ENCODE results near the gene HEMGN. TPM values are rescaled to one million over a fixed set of nuclear protein-coding genes. Genes with fewer than 3 reads are reported as not detected.

The HEMGN gene
- total and polyA plus RNA-seq, 2 of the 13 experiments (the other 11 are each of a cell fraction or from before 2014, with no cell fraction given) = not detected

DNA sequence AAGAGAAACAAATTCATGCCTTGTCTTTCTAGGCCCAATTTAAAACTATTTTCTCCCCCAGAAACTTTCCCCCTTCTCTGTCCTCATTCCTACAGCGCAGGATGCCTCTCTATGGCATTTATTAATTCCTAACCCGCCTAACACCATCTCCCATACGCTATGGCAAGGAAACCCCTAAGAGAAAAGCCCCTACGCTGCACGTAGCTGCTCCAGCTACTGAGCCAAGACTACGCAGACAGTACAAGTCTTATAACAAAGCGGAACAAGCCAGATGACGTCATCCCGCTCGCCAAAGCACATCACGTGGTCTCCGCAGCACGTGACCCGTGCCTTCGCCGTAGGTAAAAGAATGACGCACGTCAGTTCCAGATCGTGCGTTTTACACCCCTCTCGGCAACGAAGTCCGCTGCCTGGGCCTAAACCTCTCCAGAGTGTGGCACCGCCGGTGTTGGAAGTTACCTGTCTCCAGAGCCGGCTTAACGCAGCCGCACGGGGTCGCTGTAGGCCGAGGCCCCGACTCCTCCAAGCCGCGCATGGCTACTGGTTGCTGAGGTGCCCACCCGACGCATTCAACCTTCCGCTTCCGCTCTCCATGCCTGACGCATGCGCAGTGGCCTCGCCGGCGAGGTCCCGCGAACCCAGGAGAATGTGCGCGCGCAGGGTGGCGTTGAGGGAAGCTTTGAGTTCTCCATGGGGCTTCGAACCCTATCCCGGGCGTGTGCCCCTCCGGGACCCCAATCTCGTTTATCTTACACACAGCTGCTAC is 15.8 kb downstream of the HEMGN start, which contains the start of gene TRMO (continued):
- TF ChIP-seq ZNF414 (CRISPR knock-in tag; IDR thresholded peaks at IDR 0.05) (peak; percentile 95), TEAD3 (CRISPR knock-in tag; optimal IDR thresholded peaks at IDR 0.05; ENCODE audit: borderline replicate concordance) (peak; percentile 67), GTF2F1 (IDR thresholded peaks at IDR 0.05; ENCODE audit: low read length) (peak; percentile 88), ZNF354B (CRISPR knock-in tag; IDR thresholded peaks at IDR 0.05) (no peak), AHR (CRISPR knock-in tag; IDR thresholded peaks at IDR 0.05) (peak; percentile 73; the same call in 1 of the 2 replicates), TBL1XR1 (IDR thresholded peaks at IDR 0.05; ENCODE audit: borderline replicate concordance, low read length, partially characterized antibody) (peak; percentile 80), PAX8 (CRISPR knock-in tag; IDR thresholded peaks at IDR 0.05; ENCODE audit: borderline replicate concordance) (no peak; the same call in 1 of the 2 replicates), RAD21 (CRISPR knock-in tag; IDR thresholded peaks at IDR 0.05) (peak; percentile 73), TFDP1 (CRISPR knock-in tag; IDR thresholded peaks at IDR 0.05; ENCODE audit: borderline replicate concordance) (peak; percentile 85), ZNF253 (CRISPR knock-in tag; IDR thresholded peaks at IDR 0.05; ENCODE audit: borderline replicate concordance) (no peak), ZFP37 (CRISPR knock-in tag; IDR thresholded peaks at IDR 0.05; ENCODE audit: borderline replicate concordance) (no peak), SMAD3 (CRISPR knock-in tag; IDR thresholded peaks at IDR 0.05) (peak; percentile 91; the same call in 1 of the 2 replicates), NR2F6 (IDR thresholded peaks at IDR 0.05) (no peak), NR2F6 (CRISPR knock-in tag; IDR thresholded peaks at IDR 0.05) (no peak), ZNF766 (CRISPR knock-in tag; IDR thresholded peaks at IDR 0.05; ENCODE audit: borderline replicate concordance) (peak; percentile 94)
- TF ChIP-seq, protein P1, sequence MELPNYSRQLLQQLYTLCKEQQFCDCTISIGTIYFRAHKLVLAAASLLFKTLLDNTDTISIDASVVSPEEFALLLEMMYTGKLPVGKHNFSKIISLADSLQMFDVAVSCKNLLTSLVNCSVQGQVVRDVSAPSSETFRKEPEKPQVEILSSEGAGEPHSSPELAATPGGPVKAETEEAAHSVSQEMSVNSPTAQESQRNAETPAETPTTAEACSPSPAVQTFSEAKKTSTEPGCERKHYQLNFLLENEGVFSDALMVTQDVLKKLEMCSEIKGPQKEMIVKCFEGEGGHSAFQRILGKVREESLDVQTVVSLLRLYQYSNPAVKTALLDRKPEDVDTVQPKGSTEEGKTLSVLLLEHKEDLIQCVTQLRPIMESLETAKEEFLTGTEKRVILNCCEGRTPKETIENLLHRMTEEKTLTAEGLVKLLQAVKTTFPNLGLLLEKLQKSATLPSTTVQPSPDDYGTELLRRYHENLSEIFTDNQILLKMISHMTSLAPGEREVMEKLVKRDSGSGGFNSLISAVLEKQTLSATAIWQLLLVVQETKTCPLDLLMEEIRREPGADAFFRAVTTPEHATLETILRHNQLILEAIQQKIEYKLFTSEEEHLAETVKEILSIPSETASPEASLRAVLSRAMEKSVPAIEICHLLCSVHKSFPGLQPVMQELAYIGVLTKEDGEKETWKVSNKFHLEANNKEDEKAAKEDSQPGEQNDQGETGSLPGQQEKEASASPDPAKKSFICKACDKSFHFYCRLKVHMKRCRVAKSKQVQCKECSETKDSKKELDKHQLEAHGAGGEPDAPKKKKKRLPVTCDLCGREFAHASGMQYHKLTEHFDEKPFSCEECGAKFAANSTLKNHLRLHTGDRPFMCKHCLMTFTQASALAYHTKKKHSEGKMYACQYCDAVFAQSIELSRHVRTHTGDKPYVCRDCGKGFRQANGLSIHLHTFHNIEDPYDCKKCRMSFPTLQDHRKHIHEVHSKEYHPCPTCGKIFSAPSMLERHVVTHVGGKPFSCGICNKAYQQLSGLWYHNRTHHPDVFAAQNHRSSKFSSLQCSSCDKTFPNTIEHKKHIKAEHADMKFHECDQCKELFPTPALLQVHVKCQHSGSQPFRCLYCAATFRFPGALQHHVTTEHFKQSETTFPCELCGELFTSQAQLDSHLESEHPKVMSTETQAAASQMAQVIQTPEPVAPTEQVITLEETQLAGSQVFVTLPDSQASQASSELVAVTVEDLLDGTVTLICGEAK (IDR thresholded peaks at IDR 0.05) = no peak
- TF ChIP-seq, protein P1 (CRISPR knock-in tag; IDR thresholded peaks at IDR 0.05) = peak; percentile 88
- TF ChIP-seq, protein P2, sequence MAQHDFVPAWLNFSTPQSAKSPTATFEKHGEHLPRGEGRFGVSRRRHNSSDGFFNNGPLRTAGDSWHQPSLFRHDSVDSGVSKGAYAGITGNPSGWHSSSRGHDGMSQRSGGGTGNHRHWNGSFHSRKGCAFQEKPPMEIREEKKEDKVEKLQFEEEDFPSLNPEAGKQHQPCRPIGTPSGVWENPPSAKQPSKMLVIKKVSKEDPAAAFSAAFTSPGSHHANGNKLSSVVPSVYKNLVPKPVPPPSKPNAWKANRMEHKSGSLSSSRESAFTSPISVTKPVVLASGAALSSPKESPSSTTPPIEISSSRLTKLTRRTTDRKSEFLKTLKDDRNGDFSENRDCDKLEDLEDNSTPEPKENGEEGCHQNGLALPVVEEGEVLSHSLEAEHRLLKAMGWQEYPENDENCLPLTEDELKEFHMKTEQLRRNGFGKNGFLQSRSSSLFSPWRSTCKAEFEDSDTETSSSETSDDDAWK (CRISPR knock-in tag; IDR thresholded peaks at IDR 0.05) = no peak
